ENCODE measurements around the gene VOPP1. TPM values are rescaled to one million over a fixed set of nuclear protein-coding genes. Genes with fewer than 3 reads are reported as not detected.

The VOPP1 gene
- total and polyA plus RNA-seq, 9 of the 15 experiments (the other 6 are each of a cell fraction or from before 2014, with no cell fraction given): 8.2 to 45.8 (median 31.2) TPM

- TF ChIP-seq HDAC3 (IDR thresholded peaks at IDR 0.05; ENCODE audit: borderline replicate concordance, partially characterized antibody) (no peak), CEBPZ (IDR thresholded peaks at IDR 0.05; ENCODE audit: borderline replicate concordance, low read depth, low read length) (no peak), TGIF2 (CRISPR knock-in tag; IDR thresholded peaks at IDR 0.05) (no peak), SMC3 (conservative IDR thresholded peaks at IDR 0.05; ENCODE audit: insufficient read depth, low read depth, low read length) (no peak), HDAC8 (tag; IDR thresholded peaks at IDR 0.05) (no peak), RBFOX2 (IDR thresholded peaks at IDR 0.05; ENCODE audit: low read depth, low read length) (peak; percentile 63), MTA3 (IDR thresholded peaks at IDR 0.05; ENCODE audit: borderline replicate concordance) (peak; percentile 59; the same call in 1 of the 2 replicates), CXXC5 (CRISPR knock-in tag; IDR thresholded peaks at IDR 0.05) (peak; percentile 63; the same call in 1 of the 2 replicates), KDM1A (IDR thresholded peaks at IDR 0.05) (0 out of 4 replicates have a peak, but pooled peaks of 1 of the 2 experiments have one; percentile 15), ILF3 (IDR thresholded peaks at IDR 0.05; ENCODE audit: borderline replicate concordance) (no peak), SMARCC2 (IDR thresholded peaks at IDR 0.05; ENCODE audit: low read depth) (no peak), BACH1 (tag; IDR thresholded peaks at IDR 0.05) (no peak), STAT5B (CRISPR knock-in tag; IDR thresholded peaks at IDR 0.05) (no peak), ZBTB26 (CRISPR knock-in tag; IDR thresholded peaks at IDR 0.05) (no peak), GATAD2B (IDR thresholded peaks at IDR 0.05; ENCODE audit: borderline replicate concordance) (0 out of 2 replicates have a peak, but pooled peaks have one; percentile 46)
- TF ChIP-seq, protein P1, sequence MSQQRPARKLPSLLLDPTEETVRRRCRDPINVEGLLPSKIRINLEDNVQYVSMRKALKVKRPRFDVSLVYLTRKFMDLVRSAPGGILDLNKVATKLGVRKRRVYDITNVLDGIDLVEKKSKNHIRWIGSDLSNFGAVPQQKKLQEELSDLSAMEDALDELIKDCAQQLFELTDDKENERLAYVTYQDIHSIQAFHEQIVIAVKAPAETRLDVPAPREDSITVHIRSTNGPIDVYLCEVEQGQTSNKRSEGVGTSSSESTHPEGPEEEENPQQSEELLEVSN (IDR thresholded peaks at IDR 0.05; ENCODE audit: borderline replicate concordance in 1 of 2, extremely low read depth in 1 of 2, insufficient read depth in 1 of 2, insufficient read length in 1 of 2, low read depth in 1 of 2, low read length in 1 of 2, poor library complexity in 1 of 2, severe bottlenecking in 1 of 2): peak in 1 of 2 experiments; percentile 89
- TF ChIP-seq, protein P2, sequence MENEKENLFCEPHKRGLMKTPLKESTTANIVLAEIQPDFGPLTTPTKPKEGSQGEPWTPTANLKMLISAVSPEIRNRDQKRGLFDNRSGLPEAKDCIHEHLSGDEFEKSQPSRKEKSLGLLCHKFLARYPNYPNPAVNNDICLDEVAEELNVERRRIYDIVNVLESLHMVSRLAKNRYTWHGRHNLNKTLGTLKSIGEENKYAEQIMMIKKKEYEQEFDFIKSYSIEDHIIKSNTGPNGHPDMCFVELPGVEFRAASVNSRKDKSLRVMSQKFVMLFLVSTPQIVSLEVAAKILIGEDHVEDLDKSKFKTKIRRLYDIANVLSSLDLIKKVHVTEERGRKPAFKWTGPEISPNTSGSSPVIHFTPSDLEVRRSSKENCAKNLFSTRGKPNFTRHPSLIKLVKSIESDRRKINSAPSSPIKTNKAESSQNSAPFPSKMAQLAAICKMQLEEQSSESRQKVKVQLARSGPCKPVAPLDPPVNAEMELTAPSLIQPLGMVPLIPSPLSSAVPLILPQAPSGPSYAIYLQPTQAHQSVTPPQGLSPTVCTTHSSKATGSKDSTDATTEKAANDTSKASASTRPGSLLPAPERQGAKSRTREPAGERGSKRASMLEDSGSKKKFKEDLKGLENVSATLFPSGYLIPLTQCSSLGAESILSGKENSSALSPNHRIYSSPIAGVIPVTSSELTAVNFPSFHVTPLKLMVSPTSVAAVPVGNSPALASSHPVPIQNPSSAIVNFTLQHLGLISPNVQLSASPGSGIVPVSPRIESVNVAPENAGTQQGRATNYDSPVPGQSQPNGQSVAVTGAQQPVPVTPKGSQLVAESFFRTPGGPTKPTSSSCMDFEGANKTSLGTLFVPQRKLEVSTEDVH (IDR thresholded peaks at IDR 0.05; ENCODE audit: low read depth, partially characterized antibody): no peak
Measured at GRCh38 chr7:55571511-55572377, 558 bp downstream of the VOPP1 start (continued).
